HAP-1 (cell line): Measurements from ENCODE around the gene LRRC41.
A peak's percentile ranks its signal among the peaks of the same experiment; 100 is the strongest.
"Not testable (repeated sequence)": the region's sequence is repeated elsewhere in the genome, so short reads cannot be mapped to it uniquely, and the experiment has no call there.

ENCODE experiments used
- DNase-seq, 2 experiments: peaks; one replicate each; pipeline ENCODE4 v3.0.0-alpha.2; 2016 to 2020; ENCODE audit warnings: low spot score in 2 of 2
- H3K27me3 ChIP-seq: fragments of 250-450 bp; sonication (Bioruptor Pico); 2 replicates; pipeline ENCODE4 v1.5.1; 2020; ENCODE audit warnings: low read depth, mild to moderate bottlenecking, moderate library complexity
- H3K36me3 ChIP-seq: fragments of 250-450 bp; sonication (Bioruptor Pico); replicated peaks from 2 replicates; pipeline ENCODE4 v1.5.1; 2020; ENCODE audit warnings: mild to moderate bottlenecking
- H3K4me1 ChIP-seq: fragments of 250-450 bp; sonication (Bioruptor Pico); 2 replicates; pipeline ENCODE4 v1.5.1; 2020; ENCODE audit warnings: mild to moderate bottlenecking
- H3K4me3 ChIP-seq: fragments of 250-450 bp; sonication (Bioruptor Pico); 2 replicates; pipeline ENCODE4 v1.5.1; 2020; ENCODE audit warnings: mild to moderate bottlenecking, moderate library complexity
- H3K9me3 ChIP-seq: fragments of 250-450 bp; sonication (Bioruptor Pico); 2 replicates; pipeline ENCODE4 v1.5.1; 2020; ENCODE audit warnings: mild to moderate bottlenecking, moderate library complexity
- in situ Hi-C: fragments of 300-500 bp; cut with MboI; formaldehyde crosslinking; loops from 3 replicates; pipeline ENCODE4 v1.14.3; 2020; ENCODE audit warnings: low sequenced_read_pairs, inconsistent platforms, mixed read lengths

The LRRC41 gene

GRCh38 chr1:46248122-46248920, 55.1 kb downstream of the LRRC41 start:
- in situ Hi-C loops, result no loop called here
- no peaks in the 10 kb centered on the region for H3K27me3 ChIP-seq
- peak overlapping the region; percentile 95 for H3K4me3 ChIP-seq
- peaks cover 43% of the 10 kb centered on the region for H3K36me3 ChIP-seq
- peak; percentile 52 to 81 for DNase-seq
- peaks cover 15% of the 10 kb centered on the region for H3K4me1 ChIP-seq
- H3K9me3 ChIP-seq, result no peaks in the 10 kb centered on the region

GRCh38 chr1:46247436-46248121, 55.8 kb downstream of the LRRC41 start, which contains the start of gene RAD54L:
TSS of gene RAD54L (plus strand) at chr1:46247763. CDS start at chr1:46248406, 643 bp downstream.
- in situ Hi-C loops, result no loop called here
- Histone ChIP-seq H3K27me3 (no peaks in the 10 kb centered on the region), H3K4me1 (peaks cover 15% of the 10 kb centered on the region), H3K9me3 (no peaks in the 10 kb centered on the region), H3K4me3 (peak within 1 kb of the TSS; percentile 95), H3K36me3 (peaks cover 35% of the 10 kb centered on the region)
- DNase-seq, result peak; percentile 97 to 99

DNA sequence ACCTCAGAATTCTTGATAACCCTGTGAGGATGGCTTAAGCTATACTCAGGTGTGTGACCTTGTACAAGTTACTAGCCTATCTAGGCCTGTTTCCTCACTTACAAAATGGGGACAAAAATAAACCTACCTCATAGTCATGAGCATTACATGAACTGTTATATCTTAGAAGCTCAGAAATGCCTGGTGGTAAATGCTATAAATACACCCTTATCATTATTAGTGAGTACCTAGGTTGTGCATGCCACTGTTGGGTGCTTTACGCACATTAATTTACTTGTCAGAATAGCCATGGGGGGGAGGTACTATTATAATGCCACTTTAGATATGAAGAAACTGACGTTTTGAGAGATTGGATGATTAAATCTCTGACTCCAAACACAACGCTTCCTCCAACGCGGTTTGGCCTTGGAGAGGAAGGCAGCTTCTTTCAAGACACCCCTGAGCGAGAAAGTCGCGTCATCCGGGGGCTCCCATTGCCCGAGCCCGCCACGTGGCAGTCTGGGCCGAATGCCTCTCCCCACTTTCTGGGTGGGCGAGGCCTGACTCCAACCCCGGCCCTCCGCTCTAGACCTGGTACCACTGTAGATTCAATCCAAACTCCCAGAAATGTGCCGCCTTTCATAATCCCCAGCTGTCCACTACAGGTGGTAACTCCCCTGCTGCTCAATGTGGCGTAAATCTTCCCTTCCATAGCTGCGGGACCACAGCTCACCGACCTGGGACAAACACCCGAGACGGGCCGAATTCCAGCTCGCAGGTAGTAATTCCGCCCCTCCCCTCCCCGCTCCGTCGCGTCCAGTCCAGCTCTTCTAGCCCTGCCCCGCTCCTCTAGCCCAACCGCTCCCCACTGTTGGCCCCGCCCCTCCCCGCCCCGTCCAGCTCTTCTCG, 56.6 kb downstream of the LRRC41 start:
- Histone ChIP-seq H3K9me3 (no peaks in the 10 kb centered on the region), H3K4me1 (peaks cover 15% of the 10 kb centered on the region), H3K27me3 (no peaks in the 10 kb centered on the region), H3K36me3 (peaks cover 28% of the 10 kb centered on the region), H3K4me3 (peak overlapping the region; percentile 67)
- in situ Hi-C loops, result no loop called here
- DNase-seq, result no peak

- in situ Hi-C loops, result not testable (repeated sequence)
Measured at GRCh38 chr1:46246136-46246535, 57.3 kb downstream of the LRRC41 start.

DNA sequence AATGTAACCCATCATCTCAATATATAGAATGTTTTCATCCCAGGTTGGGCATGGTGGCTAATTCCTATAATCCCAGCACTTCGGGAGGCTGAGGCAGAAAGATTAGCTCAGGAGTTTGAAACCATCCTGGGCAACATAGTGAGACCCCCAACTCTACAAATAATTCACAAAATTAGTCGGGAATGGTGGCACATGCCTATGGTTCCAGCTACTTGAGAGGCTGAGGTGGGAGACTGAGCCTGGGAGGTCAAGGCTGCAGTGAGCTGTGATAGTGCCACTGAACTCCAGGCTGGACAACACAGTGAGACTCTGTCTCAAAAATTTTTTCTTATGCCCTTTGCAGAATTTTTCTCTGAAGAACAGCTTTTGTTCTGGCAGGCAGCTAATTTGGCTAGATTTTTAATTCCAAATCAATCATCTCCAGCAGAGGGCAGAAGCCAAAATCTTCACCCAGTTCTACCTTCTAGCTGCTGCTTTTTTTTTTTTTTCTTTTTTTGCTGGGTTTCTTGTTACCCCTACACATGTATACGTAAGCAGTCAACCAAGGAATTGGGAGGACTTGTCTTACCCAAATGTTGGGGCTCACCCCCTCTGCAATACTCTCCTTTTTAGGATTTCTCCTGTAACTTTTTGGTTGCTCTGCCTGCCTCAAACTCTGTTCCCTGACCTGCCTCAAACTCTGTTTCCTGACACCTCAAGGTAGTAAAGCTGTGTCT, 58.6 kb downstream of the LRRC41 start:
- Histone ChIP-seq H3K27me3 (no peaks in the 10 kb centered on the region), H3K9me3 (no peaks in the 10 kb centered on the region), H3K4me3 (no peak overlapping the region), H3K4me1 (peaks cover 15% of the 10 kb centered on the region), H3K36me3 (peaks cover 8% of the 10 kb centered on the region)
- DNase-seq, result peak; percentile 14 to 16
- in situ Hi-C loops, result no loop called here

More at GRCh38 chr1:46246136-46246535, 57.3 kb downstream of the LRRC41 start:
- not testable (repeated sequence) for H3K27me3 ChIP-seq, H3K9me3 ChIP-seq, DNase-seq, H3K4me3 ChIP-seq
- Histone ChIP-seq H3K36me3 (peaks cover 21% of the 10 kb centered on the region), H3K4me1 (peaks cover 15% of the 10 kb centered on the region)

GRCh38 chr1:46243831-46244230, 59.6 kb downstream of the LRRC41 start:
- H3K27me3 ChIP-seq, in situ Hi-C loops, H3K4me3 ChIP-seq, DNase-seq, H3K36me3 ChIP-seq, H3K9me3 ChIP-seq: not testable (repeated sequence)
- peaks cover 12% of the 10 kb centered on the region for H3K4me1 ChIP-seq

DNA sequence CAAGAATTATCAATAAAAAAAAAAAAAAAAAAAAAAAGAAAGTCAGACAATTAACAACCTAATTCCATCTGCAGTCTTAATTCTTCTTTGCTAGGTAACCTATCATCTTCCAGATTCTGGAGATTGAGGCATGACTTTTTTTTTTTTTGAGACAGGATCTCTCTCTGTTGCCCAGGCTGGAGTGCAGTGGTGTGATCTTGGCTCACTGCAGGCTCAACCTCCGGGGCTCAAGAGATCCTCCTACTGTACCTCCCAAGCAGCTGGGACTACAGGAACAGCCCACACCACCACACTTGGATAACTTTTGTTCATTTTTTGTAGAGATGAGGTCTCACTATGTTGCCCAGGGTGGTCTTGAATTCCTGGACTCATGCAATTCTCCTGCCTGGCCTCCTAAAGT, 60.5 kb downstream of the LRRC41 start:
- no peaks in the 10 kb centered on the region for H3K27me3 ChIP-seq
- no peaks in the 10 kb centered on the region for H3K36me3 ChIP-seq
- no peak overlapping the region for H3K4me3 ChIP-seq
- H3K9me3 ChIP-seq, result no peaks in the 10 kb centered on the region
- in situ Hi-C loops, result no loop called here
- H3K4me1 ChIP-seq, result peaks cover 7% of the 10 kb centered on the region
- DNase-seq, result no peak

- DNase-seq, H3K36me3 ChIP-seq, H3K4me1 ChIP-seq, in situ Hi-C loops, H3K9me3 ChIP-seq, H3K27me3 ChIP-seq, H3K4me3 ChIP-seq: not testable (repeated sequence)
Measured at GRCh38 chr1:46241733-46242132, 61.7 kb downstream of the LRRC41 start.

DNA sequence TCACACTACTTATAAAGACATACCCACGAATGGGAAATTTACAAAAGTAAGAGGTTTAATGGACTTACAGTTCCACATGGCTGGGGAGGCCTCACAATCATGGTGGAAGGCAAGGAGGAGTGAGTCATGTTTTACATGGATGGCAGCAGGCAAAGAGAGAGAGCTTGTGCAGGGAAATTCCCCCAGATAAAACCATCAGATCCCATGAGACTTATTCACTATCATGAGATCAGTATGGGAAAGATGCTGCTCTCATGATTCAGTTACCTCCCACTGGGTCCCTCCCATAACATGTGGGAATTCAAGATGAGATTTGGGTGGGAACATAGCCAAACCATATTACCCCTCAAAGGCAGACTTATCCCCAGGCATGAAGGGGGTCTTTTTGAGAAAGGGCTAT, 64.6 kb downstream of the LRRC41 start:
- H3K36me3 ChIP-seq, H3K9me3 ChIP-seq, H3K27me3 ChIP-seq, H3K4me1 ChIP-seq, in situ Hi-C loops, DNase-seq, H3K4me3 ChIP-seq: not testable (repeated sequence)

GRCh38 chr1:46236882-46237281, 66.5 kb downstream of the LRRC41 start:
- no peaks in the 10 kb centered on the region; the same call in 1 of the 2 replicates for H3K9me3 ChIP-seq
- DNase-seq, result no peak
- H3K4me3 ChIP-seq, result no peak overlapping the region
- no peaks in the 10 kb centered on the region for H3K4me1 ChIP-seq
- in situ Hi-C loops, result no loop called here
- no peaks in the 10 kb centered on the region for H3K27me3 ChIP-seq
- no peaks in the 10 kb centered on the region for H3K36me3 ChIP-seq

DNA sequence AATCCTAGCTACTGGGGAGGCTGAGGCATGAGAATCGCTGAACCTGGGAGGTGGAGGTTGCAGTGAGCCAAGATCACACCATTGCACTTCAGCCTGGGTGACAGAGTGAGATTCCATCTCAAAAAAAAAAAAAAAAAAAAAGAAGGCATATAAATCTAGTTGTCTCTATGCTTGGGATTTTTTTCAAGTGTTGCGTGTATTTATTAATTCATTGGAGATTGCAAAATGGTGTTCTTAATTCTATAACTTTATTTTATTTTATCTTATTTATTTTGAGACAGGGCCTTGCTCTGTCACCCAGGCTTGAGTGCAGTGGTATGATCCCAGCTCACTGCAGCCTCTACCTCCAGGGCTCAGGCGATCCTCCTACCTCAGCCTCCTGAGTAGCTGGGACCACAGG, 72.2 kb downstream of the LRRC41 start:
- H3K9me3 ChIP-seq, in situ Hi-C loops, DNase-seq, H3K4me3 ChIP-seq, H3K27me3 ChIP-seq, H3K36me3 ChIP-seq, H3K4me1 ChIP-seq: not testable (repeated sequence)
